AG09319 (cell line): ENCODE measurements around the gene FAM50B.

Source experiments
- DNase-seq: peaks from one replicate; pipeline ENCODE4 v3.0.0-alpha.2; 2010; ENCODE audit warnings: low read depth; ENCODE audit errors: extremely low read depth
- TF ChIP-seq, protein P1 (sequence below): IDR thresholded peaks from 2 replicates; pipeline ENCODE4 v1.5.1; 2011; ENCODE audit warnings: low read depth, mild to moderate bottlenecking, inconsistent platforms, low read length, moderate library complexity

Gene FAM50B

DNA sequence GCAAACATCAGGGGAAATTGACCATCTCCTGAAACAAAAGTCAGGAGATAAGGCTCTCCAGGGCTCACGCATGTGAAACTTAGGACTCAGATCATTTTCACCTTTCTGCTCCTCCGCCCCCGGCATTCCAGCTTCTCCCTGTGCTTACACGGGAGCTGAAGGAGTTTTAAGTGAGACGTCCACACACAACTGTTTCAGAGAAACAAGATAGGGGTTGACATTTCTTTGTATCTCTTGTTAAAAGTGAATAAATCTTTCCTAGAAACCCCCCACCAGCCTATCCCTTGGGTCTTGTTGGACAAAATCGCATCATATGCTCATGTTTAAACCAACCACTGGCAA lies 46.1 kb downstream of the FAM50B start:
- DNase-seq: no peak
- TF ChIP-seq, protein P1, sequence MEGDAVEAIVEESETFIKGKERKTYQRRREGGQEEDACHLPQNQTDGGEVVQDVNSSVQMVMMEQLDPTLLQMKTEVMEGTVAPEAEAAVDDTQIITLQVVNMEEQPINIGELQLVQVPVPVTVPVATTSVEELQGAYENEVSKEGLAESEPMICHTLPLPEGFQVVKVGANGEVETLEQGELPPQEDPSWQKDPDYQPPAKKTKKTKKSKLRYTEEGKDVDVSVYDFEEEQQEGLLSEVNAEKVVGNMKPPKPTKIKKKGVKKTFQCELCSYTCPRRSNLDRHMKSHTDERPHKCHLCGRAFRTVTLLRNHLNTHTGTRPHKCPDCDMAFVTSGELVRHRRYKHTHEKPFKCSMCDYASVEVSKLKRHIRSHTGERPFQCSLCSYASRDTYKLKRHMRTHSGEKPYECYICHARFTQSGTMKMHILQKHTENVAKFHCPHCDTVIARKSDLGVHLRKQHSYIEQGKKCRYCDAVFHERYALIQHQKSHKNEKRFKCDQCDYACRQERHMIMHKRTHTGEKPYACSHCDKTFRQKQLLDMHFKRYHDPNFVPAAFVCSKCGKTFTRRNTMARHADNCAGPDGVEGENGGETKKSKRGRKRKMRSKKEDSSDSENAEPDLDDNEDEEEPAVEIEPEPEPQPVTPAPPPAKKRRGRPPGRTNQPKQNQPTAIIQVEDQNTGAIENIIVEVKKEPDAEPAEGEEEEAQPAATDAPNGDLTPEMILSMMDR: no peak

DNA sequence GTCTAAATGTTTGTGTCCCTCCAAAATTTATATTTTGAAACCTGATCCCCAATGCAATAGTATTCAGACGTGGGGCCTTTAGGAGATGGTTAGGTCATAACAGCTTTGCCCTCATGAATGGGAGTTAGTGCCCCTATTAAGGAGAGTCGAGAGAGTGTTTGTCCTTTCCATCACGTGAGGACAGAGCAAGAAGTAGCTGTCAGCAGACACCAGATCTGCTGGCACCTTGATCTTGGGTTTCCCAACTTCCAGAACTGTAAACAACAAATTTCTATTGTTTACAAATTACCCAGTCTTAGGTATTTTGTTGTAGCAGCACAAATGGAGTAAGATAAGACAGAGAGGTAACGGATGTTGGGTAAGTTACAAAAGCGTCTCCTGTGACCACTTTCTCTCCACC lies 46.6 kb downstream of the FAM50B start:
- no peak for DNase-seq
- TF ChIP-seq, protein P1: no peak

DNA sequence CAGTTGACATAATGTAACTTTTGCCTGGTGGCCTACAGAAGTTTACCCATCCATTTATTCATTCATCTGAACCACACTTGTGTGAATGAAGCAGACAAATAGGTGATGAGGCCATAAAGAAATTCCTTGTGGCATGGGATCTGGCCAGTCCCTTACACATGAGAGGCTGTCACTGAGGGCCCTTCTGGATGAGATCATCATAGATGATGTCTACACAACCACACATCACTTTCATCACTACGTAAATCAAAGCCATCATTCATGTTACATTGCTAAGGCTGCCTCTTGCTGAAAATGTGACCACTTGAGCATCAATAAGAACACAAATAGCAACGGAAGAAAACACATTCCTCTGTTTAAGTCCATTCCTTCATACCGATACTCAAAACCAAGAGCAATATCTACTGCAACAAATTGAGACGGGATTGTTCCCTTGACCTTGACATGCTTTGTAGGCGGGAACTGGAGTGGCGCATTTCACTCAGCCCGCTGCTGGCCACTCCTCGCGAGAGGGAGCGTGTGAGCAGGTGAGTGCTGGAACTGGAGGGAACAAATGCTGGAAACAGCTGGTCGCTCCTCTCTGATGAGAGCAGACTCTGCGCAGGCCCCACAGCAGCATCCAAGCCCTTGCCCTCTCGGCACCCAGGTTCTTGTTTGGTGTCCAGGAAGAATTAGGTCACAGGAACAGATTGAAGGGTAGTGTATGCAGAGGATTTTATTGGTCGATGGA lies 49.3 kb downstream of the FAM50B start:
- DNase-seq: no peak
- TF ChIP-seq, protein P1: no peak

DNA sequence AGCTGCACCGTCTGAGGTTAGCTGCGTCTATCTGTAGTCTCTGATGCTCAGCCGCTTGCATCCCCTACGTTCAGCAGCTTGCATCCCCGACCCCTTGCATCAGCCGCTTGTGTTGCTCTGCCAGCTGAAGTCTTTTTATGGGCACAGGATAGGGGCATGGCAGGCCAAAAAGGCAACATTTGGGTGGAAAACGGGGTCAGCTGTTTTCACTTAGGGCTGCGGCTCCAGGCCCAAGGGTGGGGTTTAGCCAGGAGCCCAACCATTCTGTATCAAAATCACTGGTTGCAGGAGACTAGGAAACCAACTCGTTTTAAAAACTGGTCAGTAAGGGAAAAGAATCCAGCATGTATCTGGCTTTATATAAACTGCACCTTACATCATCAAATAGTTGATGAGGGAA lies 49.9 kb downstream of the FAM50B start:
- no peak for DNase-seq
- TF ChIP-seq, protein P1: no peak

DNA sequence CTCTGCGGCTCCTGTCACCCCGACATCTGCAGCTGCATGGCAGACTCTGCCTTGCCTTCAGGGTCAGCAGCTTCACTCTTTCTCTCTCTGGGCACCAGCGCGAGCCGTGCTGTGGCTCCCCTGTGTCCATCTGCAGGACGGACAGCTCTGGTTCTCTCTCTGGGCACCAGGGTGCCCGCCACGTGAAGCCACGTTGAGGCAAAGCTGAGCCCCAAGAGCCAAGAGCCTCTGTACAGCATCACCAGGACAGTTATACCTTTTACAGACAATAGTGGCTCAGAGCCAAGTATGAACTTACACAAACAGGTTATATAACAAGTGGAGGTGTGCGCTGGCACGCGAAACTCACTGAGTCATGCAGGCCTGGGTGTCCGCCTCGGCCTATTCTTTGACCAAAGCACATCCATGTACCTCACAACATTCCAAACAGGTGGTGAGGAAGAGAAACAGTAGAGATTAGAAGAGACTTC lies 50.8 kb downstream of the FAM50B start:
- TF ChIP-seq, protein P1: no peak
- DNase-seq: no peak
